ENCODE measurements around the gene SAMD8.

DNA sequence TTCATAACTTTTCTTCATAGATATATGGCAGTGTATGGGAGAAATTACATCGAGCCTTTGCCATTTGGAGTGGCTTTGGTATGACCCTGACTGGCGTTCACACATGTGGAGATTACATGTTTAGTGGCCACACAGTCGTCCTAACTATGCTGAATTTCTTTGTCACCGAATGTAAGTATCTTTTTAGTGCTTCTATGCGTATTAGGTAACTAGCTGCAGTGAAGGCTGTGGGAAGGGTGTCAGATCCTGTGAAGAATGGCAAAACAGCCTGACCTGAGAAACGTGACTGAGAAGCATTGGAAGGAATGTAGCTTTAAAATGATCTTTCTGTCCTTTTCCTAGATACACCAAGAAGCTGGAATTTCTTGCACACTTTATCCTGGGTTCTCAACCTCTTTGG lies 64.6 kb downstream of the SAMD8 start:
- TF ChIP-seq, protein P1, sequence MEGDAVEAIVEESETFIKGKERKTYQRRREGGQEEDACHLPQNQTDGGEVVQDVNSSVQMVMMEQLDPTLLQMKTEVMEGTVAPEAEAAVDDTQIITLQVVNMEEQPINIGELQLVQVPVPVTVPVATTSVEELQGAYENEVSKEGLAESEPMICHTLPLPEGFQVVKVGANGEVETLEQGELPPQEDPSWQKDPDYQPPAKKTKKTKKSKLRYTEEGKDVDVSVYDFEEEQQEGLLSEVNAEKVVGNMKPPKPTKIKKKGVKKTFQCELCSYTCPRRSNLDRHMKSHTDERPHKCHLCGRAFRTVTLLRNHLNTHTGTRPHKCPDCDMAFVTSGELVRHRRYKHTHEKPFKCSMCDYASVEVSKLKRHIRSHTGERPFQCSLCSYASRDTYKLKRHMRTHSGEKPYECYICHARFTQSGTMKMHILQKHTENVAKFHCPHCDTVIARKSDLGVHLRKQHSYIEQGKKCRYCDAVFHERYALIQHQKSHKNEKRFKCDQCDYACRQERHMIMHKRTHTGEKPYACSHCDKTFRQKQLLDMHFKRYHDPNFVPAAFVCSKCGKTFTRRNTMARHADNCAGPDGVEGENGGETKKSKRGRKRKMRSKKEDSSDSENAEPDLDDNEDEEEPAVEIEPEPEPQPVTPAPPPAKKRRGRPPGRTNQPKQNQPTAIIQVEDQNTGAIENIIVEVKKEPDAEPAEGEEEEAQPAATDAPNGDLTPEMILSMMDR (IDR thresholded peaks at IDR 0.05; ENCODE audit: insufficient read depth, low read depth, low read length) = no peak
- no peak for TF ChIP-seq EZH2 (IDR thresholded peaks at IDR 0.05; ENCODE audit: insufficient read depth, low read length)

Data from astrocyte (in vitro differentiated cells and primary cell).